Keratinocyte (primary cell): ENCODE results near the gene MAB21L3. TPM values are rescaled to one million over a fixed set of nuclear protein-coding genes. Genes with fewer than 3 reads are reported as not detected.

Source experiments
- DNase-seq: peaks from one replicate; pipeline ENCODE4 v3.0.0-alpha.2; 2011; ENCODE audit warnings: low read depth, missing footprints, low spot score
- FAIRE-seq: peaks from 2 replicates; lab custom pipeline; 2011; peaks lifted over from hg19 to GRCh38; lab: Jason Lieb, UNC
- H2AFZ ChIP-seq: 2 replicates; pipeline ENCODE4 v1.6.0; 2012; ENCODE audit warnings: low read length, control low read depth, inconsistent platforms; ENCODE audit not compliant: control insufficient read depth
- H3K27ac ChIP-seq: 2 replicates; pipeline ENCODE4 v1.5.1; 2011; ENCODE audit warnings: low read length; ENCODE audit not compliant: control insufficient read depth, insufficient read depth
- H3K27me3 ChIP-seq: 3 replicates; pipeline ENCODE4 v1.6.0; 2011; ENCODE audit warnings: low read length; ENCODE audit not compliant: control insufficient read depth, insufficient read depth; ENCODE audit errors: extremely low read depth
- H3K36me3 ChIP-seq, 2 experiments: 2 replicates in 1 of 2; 3 replicates in 1 of 2; pipeline ENCODE4 v1.5.1; 2011; ENCODE audit warnings: low read length in 2 of 2, mild to moderate bottlenecking in 1 of 2; ENCODE audit not compliant: control insufficient read depth in 2 of 2, insufficient read depth in 2 of 2; ENCODE audit errors: extremely low read depth in 1 of 2
- H3K4me1 ChIP-seq: 3 replicates; pipeline ENCODE4 v1.5.1; 2011; ENCODE audit warnings: low read length; ENCODE audit not compliant: control insufficient read depth, insufficient read depth; ENCODE audit errors: extremely low read depth
- H3K4me2 ChIP-seq: 3 replicates; pipeline ENCODE4 v1.6.0; 2011; ENCODE audit warnings: low read depth, low read length; ENCODE audit not compliant: control insufficient read depth, insufficient read depth; ENCODE audit errors: extremely low read depth
- H3K4me3 ChIP-seq, 3 experiments: fragments of 200-600 bp in 1 of 3; sonication (generic) in 1 of 3; 2 replicates in 2 of 3; 3 replicates in 1 of 3; pipeline ENCODE4 v1.5.1; 2011 to 2016; ENCODE audit warnings: low read length in 3 of 3, mild to moderate bottlenecking in 3 of 3, control low read depth in 2 of 3, inconsistent platforms in 1 of 3, low read depth in 1 of 3, mixed read lengths in 1 of 3, mixed run types in 1 of 3, moderate library complexity in 1 of 3; ENCODE audit not compliant: control insufficient read depth in 2 of 3, insufficient read depth in 2 of 3; ENCODE audit errors: extremely low read depth in 1 of 3
- H3K79me2 ChIP-seq: 2 replicates; pipeline ENCODE4 v1.6.0; 2012; ENCODE audit warnings: low read length; ENCODE audit not compliant: control insufficient read depth, insufficient read depth
- H3K9ac ChIP-seq: 3 replicates; pipeline ENCODE4 v1.6.0; 2011; ENCODE audit warnings: low read length; ENCODE audit not compliant: control insufficient read depth, insufficient read depth; ENCODE audit errors: extremely low read depth
- H3K9me1 ChIP-seq: 3 replicates; pipeline ENCODE4 v1.6.0; 2011; ENCODE audit warnings: low read length; ENCODE audit not compliant: control insufficient read depth, insufficient read depth; ENCODE audit errors: extremely low read depth
- H3K9me3 ChIP-seq: 2 replicates; pipeline ENCODE4 v1.5.1; 2012; ENCODE audit warnings: low read depth, low read length; ENCODE audit not compliant: control insufficient read depth
- H4K20me1 ChIP-seq: 3 replicates; pipeline ENCODE4 v1.6.0; 2011; ENCODE audit warnings: low read length; ENCODE audit not compliant: control insufficient read depth, insufficient read depth; ENCODE audit errors: extremely low read depth
- CTCF ChIP-seq, 3 experiments: IDR thresholded peaks in 1 of 3; conservative IDR thresholded peaks in 1 of 3; optimal IDR thresholded peaks in 1 of 3; 2 replicates in 2 of 3; 3 replicates in 1 of 3; pipeline versions ENCODE3 to v1.5.1; 2011; ENCODE audit warnings: low read length in 3 of 3, mild to moderate bottlenecking in 3 of 3, moderate library complexity in 2 of 3, control low read depth in 1 of 3, inconsistent platforms in 1 of 3; ENCODE audit not compliant: insufficient read depth in 2 of 3; ENCODE audit errors: extremely low read depth in 1 of 3
- EZH2 ChIP-seq: IDR thresholded peaks from one replicate; pipeline ENCODE4 v1.6.1; 2012; ENCODE audit warnings: inconsistent platforms, mild to moderate bottlenecking, low read length, moderate library complexity
- dilution Hi-C: fragments of 300-500 bp; cut with MboI; formaldehyde crosslinking; loops from one replicate; pipeline ENCODE4 v1.7.0; 2020; ENCODE audit warnings: low sequenced_read_pairs; ENCODE audit not compliant: extremely low pct_ligation_motif_present
- polyA plus RNA-seq, 5 experiments: library from polyadenylated mRNA; depleted of rRNA in 3 of 5; stranded (reverse) in 3 of 5; stranded (forward) in 1 of 5; unstranded in 1 of 5; fragments of >200 nt; gene quantifications; 1 replicate in 1 of 5; 2 replicates in 3 of 5; 3 replicates in 1 of 5; pipeline versions ENCODE4 v1.2.1 to v1.2.3, GENCODE V29; 2011 to 2012; ENCODE audit warnings: missing spikeins in 2 of 5, low read depth in 1 of 5, low replicate concordance in 1 of 5

The MAB21L3 gene
- polyA plus RNA-seq, 1 donor (not counting 4 experiments of a cell fraction or from before 2014, with no cell fraction given) = 0.29 TPM

- H3K27ac ChIP-seq = no peak overlapping the region
- H3K79me2 ChIP-seq = no peaks in the 10 kb centered on the region
- DNase-seq (no peak), FAIRE-seq (no peak)
- dilution Hi-C loops = no loop called here
- no peak overlapping the region for H3K4me2 ChIP-seq
- peaks cover 0 to 2% of the 10 kb centered on the region in 2 experiments for H3K36me3 ChIP-seq
- no peaks in the 10 kb centered on the region for H3K27me3 ChIP-seq
- H3K9me3 ChIP-seq = no peaks in the 10 kb centered on the region
- H2AFZ ChIP-seq = no peak overlapping the region
- TF ChIP-seq EZH2 (no peak), CTCF (optimal IDR thresholded peaks at IDR 0.05 in 1 of 3, IDR thresholded peaks at IDR 0.05 in 1 of 3, conservative IDR thresholded peaks at IDR 0.05 in 1 of 3; ENCODE audit: extremely low read depth in 1 of 3, insufficient read depth in 2 of 3, low read length in 3 of 3) (no peak)
- H3K4me3 ChIP-seq = no peak overlapping the region
- H3K4me1 ChIP-seq = peaks cover 17% of the 10 kb centered on the region
- no peak overlapping the region for H3K9ac ChIP-seq
- H3K9me1 ChIP-seq = no peaks in the 10 kb centered on the region
- no peaks in the 10 kb centered on the region for H4K20me1 ChIP-seq
Observed at GRCh38 chr1:116128664-116129063, 17.5 kb downstream of the MAB21L3 start.

GRCh38 chr1:116129537-116129936, 18.3 kb downstream of the MAB21L3 start:
- DNase-seq (no peak), FAIRE-seq (no peak)
- no peaks in the 10 kb centered on the region for H3K79me2 ChIP-seq
- no peaks in the 10 kb centered on the region for H3K9me1 ChIP-seq
- H3K4me1 ChIP-seq = peaks cover 17% of the 10 kb centered on the region
- no peaks in the 10 kb centered on the region for H4K20me1 ChIP-seq
- no peak overlapping the region for H3K9ac ChIP-seq
- no peaks in the 10 kb centered on the region for H3K27me3 ChIP-seq
- H3K27ac ChIP-seq = no peak overlapping the region
- TF ChIP-seq CTCF (optimal IDR thresholded peaks at IDR 0.05 in 1 of 3, IDR thresholded peaks at IDR 0.05 in 1 of 3, conservative IDR thresholded peaks at IDR 0.05 in 1 of 3; ENCODE audit: extremely low read depth in 1 of 3, insufficient read depth in 2 of 3, low read length in 3 of 3) (no peak), EZH2 (no peak)
- H3K4me2 ChIP-seq = no peak overlapping the region
- H3K9me3 ChIP-seq = no peaks in the 10 kb centered on the region
- peaks cover 0 to 2% of the 10 kb centered on the region in 2 experiments for H3K36me3 ChIP-seq
- no peak overlapping the region for H2AFZ ChIP-seq
- dilution Hi-C loops = no loop called here
- H3K4me3 ChIP-seq = no peak overlapping the region
